Measurements from ENCODE around the gene SERGEF. TPM values are rescaled to one million over a fixed set of nuclear protein-coding genes. Genes with fewer than 3 reads are reported as not detected.

Gene SERGEF
- total RNA-seq, 2 donors from 2014 or later, result 20.8 to 28.7 TPM

DNA sequence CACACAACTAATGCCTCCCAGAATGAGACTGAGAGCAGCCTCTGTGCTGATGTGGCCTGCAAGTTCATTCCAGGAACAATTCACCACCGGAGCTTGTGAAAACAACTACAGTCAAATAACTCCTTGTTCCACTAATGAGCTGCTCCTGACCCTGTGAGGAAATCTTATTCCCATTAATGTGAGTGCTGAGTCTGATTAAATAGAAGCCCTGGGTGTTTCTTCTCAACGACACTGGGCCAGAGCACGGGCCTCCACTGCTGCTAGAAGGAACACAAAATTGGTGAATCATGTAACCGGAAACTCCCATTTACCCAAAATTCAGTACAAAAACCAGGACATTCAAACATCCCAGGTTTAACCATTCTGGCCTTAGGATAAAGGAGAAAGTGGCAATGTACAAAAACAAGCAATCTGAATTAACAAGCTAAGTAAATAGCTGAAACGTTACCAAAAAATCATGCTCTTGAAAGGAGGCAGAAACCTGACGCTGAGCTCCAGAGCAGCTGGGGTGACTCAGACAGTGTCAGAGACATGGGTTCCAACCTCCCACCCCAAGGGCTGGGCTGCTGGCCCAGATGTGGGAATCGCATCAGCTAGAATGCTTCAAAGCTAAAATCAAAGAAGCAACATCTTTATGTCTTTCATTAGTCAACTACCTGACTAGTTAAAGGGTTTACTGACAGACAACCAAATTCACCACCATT, 26.7 kb downstream of the SERGEF start:
- H3K27ac ChIP-seq, result peak overlapping the region in 2 of 4 donors; percentile 44 to 61
- WGBS, 2 donors, result 49 to 53% methylated on average over 7 of the region's 7 CpGs
- peak in 1 of 4 donors; percentile 14 for DNase-seq
- H3K9me3 ChIP-seq, result no peaks in the 10 kb centered on the region
- TF ChIP-seq, protein P1, sequence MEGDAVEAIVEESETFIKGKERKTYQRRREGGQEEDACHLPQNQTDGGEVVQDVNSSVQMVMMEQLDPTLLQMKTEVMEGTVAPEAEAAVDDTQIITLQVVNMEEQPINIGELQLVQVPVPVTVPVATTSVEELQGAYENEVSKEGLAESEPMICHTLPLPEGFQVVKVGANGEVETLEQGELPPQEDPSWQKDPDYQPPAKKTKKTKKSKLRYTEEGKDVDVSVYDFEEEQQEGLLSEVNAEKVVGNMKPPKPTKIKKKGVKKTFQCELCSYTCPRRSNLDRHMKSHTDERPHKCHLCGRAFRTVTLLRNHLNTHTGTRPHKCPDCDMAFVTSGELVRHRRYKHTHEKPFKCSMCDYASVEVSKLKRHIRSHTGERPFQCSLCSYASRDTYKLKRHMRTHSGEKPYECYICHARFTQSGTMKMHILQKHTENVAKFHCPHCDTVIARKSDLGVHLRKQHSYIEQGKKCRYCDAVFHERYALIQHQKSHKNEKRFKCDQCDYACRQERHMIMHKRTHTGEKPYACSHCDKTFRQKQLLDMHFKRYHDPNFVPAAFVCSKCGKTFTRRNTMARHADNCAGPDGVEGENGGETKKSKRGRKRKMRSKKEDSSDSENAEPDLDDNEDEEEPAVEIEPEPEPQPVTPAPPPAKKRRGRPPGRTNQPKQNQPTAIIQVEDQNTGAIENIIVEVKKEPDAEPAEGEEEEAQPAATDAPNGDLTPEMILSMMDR (IDR thresholded peaks at IDR 0.05), result no peak
- no peak for TF ChIP-seq POLR2A (IDR thresholded peaks at IDR 0.05)
- intact Hi-C loops (cut with DNase I), result no loop called here
- H3K4me3 ChIP-seq, result no peak overlapping the region
- peaks cover 18% of the 10 kb centered on the region for H3K4me1 ChIP-seq
- H3K36me3 ChIP-seq (replicated peaks in 1 of 2; ENCODE audit: insufficient read depth in 1 of 2, low read depth in 2 of 2), result no peaks in the 10 kb centered on the region
- peak; percentile 35 for ATAC-seq
- no peaks in the 10 kb centered on the region for H3K27me3 ChIP-seq

DNA sequence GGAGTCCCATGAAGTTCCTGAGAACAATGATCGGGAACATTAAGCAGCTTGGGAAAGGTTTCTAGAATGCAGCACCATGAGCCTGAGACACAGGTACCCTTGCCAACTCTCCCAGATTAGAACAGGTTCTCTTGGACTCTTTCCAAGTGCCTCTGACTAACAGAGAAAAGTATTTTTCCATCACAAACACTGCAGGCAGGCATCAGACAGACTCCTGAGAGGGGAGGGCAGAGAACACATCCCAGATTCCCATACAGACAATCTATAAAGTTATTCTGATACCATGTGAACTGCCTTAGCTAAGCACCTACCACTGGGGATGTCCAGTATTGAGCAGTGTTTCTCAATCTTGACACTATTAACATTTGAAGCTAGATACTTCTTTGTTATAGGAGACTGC, 27.3 kb downstream of the SERGEF start:
- no peak overlapping the region for H3K4me3 ChIP-seq
- 10 to 25% methylated on average over 1 of the region's 1 CpG for WGBS, 2 donors
- H3K27ac ChIP-seq, result peak overlapping the region in 2 of 4 donors; percentile 44 to 61
- no peaks in the 10 kb centered on the region for H3K27me3 ChIP-seq
- DNase-seq (peak; percentile 23 to 65 (median 58)), ATAC-seq (peak; percentile 67)
- TF ChIP-seq, protein P1 (IDR thresholded peaks at IDR 0.05), result no peak
- no peak for TF ChIP-seq POLR2A (IDR thresholded peaks at IDR 0.05)
- H3K9me3 ChIP-seq, result no peaks in the 10 kb centered on the region
- intact Hi-C loops (cut with DNase I), result no loop called here
- peaks cover 18% of the 10 kb centered on the region for H3K4me1 ChIP-seq
- no peaks in the 10 kb centered on the region for H3K36me3 ChIP-seq (replicated peaks in 1 of 2; ENCODE audit: insufficient read depth in 1 of 2, low read depth in 2 of 2)

DNA sequence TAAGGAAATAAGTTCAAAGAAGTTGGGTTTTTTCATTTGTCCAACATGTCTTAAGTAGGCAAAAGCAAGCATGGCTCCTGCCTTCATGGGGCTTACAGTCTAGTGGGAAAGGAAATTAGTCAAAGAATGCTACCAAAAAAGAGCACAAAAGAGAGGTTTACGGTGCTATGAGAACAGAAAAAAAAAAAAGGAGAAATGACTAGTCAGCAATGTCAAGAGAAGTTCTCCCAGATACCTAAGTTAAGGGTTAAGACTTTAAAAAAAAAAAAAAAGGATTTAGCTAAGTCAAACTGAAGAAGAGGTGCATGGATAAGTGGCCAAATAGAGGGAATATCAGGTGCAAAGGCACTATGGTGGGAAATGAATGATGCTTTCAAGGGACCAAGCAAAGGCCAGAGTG, 29.3 kb downstream of the SERGEF start:
- intact Hi-C loops (cut with DNase I), result no loop called here
- no peaks in the 10 kb centered on the region for H3K27me3 ChIP-seq
- TF ChIP-seq, protein P1 (IDR thresholded peaks at IDR 0.05), result no peak
- no peak for TF ChIP-seq POLR2A (IDR thresholded peaks at IDR 0.05)
- H3K27ac ChIP-seq, result no peak overlapping the region
- peaks cover 18% of the 10 kb centered on the region for H3K4me1 ChIP-seq
- no peaks in the 10 kb centered on the region for H3K36me3 ChIP-seq (replicated peaks in 1 of 2; ENCODE audit: insufficient read depth in 1 of 2, low read depth in 2 of 2)
- ATAC-seq (no peak), DNase-seq (no peak)
- H3K4me3 ChIP-seq, result no peak overlapping the region
- no peaks in the 10 kb centered on the region for H3K9me3 ChIP-seq
- WGBS, 2 donors, result 87 to 89% methylated on average over 1 of the region's 1 CpG

DNA sequence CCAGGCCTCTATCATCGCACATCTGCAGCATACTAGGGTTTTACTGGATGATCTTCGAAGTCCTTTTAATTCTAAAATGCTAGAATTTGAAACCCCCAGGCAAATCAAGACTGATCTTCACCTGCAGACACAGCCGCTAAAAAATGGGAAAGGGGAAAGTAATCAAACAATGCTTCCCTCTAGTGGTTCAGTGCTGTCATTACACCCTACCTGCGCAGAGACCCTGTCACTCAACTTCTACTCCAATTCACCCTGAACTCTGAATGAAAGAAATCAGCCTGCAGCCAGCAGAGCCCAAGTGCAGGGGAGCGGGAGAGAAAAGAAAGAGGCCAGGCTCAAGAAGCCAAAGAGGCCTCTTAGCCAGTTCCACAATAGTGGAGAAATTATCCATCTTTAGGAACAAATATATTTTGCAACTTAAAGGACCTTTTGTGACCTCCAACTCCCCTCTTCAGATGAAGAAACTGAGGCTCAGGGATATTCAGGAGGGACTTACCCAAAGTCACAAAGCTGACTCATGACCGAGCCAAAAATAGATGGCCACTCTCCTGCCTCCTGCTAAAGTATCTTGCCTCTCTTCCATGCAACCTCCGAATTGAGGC, 33.0 kb downstream of the SERGEF start:
- Histone ChIP-seq H3K9me3 (no peaks in the 10 kb centered on the region), H3K36me3 (replicated peaks in 1 of 2; ENCODE audit: insufficient read depth in 1 of 2, low read depth in 2 of 2) (no peaks in the 10 kb centered on the region), H3K4me1 (no peaks in the 10 kb centered on the region), H3K27ac (no peak overlapping the region), H3K27me3 (no peaks in the 10 kb centered on the region), H3K4me3 (no peak overlapping the region)
- 23 to 25% methylated on average over 7 of the region's 7 CpGs for WGBS, 2 donors
- ATAC-seq (peak; percentile 42), DNase-seq (peak; percentile 22 to 43 (median 32))
- TF ChIP-seq POLR2A (IDR thresholded peaks at IDR 0.05), result no peak
- TF ChIP-seq, protein P1 (IDR thresholded peaks at IDR 0.05), result peak; percentile 82 to 94 (median 89)
- intact Hi-C loops (cut with DNase I), result loop anchor here (5.0 to 10.0 kb wide), 2 partner anchors 215 to 253 kb away; no protein-coding TSS in a partner anchor

All from body of pancreas (tissue), 4 donors.